ENCODE measurements around the gene SRP72.

The SRP72 gene

GRCh38 chr4:56535915-56536314 is 68.5 kb downstream of the SRP72 start:
- H3K27ac ChIP-seq (ENCODE audit: low read depth, low read length) = no peak overlapping the region
- no peak overlapping the region for H3K9ac ChIP-seq (ENCODE audit: low read length in 5 of 5)
- H3K4me3 ChIP-seq (ENCODE audit: low read depth in 1 of 5, low read length in 5 of 5) = no peak overlapping the region
- H3K4me1 ChIP-seq (ENCODE audit: control insufficient read depth in 5 of 5, insufficient read depth in 5 of 5, low read length in 5 of 5) = peaks cover 0 to 6% (median 3%) of the 10 kb centered on the region in 5 donors
- H3K27me3 ChIP-seq (ENCODE audit: control insufficient read depth in 5 of 5, insufficient read depth in 4 of 5, low read length in 5 of 5) = peaks cover 0 to 20% (median 5%) of the 10 kb centered on the region in 5 donors
- no peaks in the 10 kb centered on the region for H3K9me3 ChIP-seq (ENCODE audit: control insufficient read depth in 5 of 5, low read length in 5 of 5)
- no peaks in the 10 kb centered on the region for H3K36me3 ChIP-seq (ENCODE audit: control insufficient read depth in 5 of 5, insufficient read depth in 5 of 5, low read length in 5 of 5)

- Histone ChIP-seq H3K9me3 (ENCODE audit: control insufficient read depth in 5 of 5, low read length in 5 of 5) (no peaks in the 10 kb centered on the region), H3K4me1 (ENCODE audit: control insufficient read depth in 5 of 5, insufficient read depth in 5 of 5, low read length in 5 of 5) (no peaks in the 10 kb centered on the region), H3K36me3 (ENCODE audit: control insufficient read depth in 5 of 5, insufficient read depth in 5 of 5, low read length in 5 of 5) (no peaks in the 10 kb centered on the region), H3K9ac (ENCODE audit: low read length in 5 of 5) (no peak overlapping the region), H3K27ac (ENCODE audit: low read depth, low read length) (no peak overlapping the region), H3K27me3 (ENCODE audit: control insufficient read depth in 5 of 5, insufficient read depth in 4 of 5, low read length in 5 of 5) (peaks cover 0 to 11% (median 5%) of the 10 kb centered on the region in 5 donors), H3K4me3 (ENCODE audit: low read depth in 1 of 5, low read length in 5 of 5) (no peak overlapping the region)
These were observed 69.7 kb downstream of the SRP72 start for GRCh38 chr4:56537147-56537546.

GRCh38 chr4:56540826-56541225 is 73.4 kb downstream of the SRP72 start:
- Histone ChIP-seq H3K9me3 (ENCODE audit: control insufficient read depth in 5 of 5, low read length in 5 of 5) (no peaks in the 10 kb centered on the region), H3K4me3 (ENCODE audit: low read depth in 1 of 5, low read length in 5 of 5) (no peak overlapping the region), H3K27me3 (ENCODE audit: control insufficient read depth in 5 of 5, insufficient read depth in 4 of 5, low read length in 5 of 5) (peaks cover 0 to 9% (median 0%) of the 10 kb centered on the region in 5 donors), H3K9ac (ENCODE audit: low read length in 5 of 5) (no peak overlapping the region), H3K4me1 (ENCODE audit: control insufficient read depth in 5 of 5, insufficient read depth in 5 of 5, low read length in 5 of 5) (peaks cover 0 to 8% (median 5%) of the 10 kb centered on the region in 5 donors), H3K27ac (ENCODE audit: low read depth, low read length) (no peak overlapping the region), H3K36me3 (ENCODE audit: control insufficient read depth in 5 of 5, insufficient read depth in 5 of 5, low read length in 5 of 5) (no peaks in the 10 kb centered on the region)

- Histone ChIP-seq H3K27ac (ENCODE audit: low read depth, low read length) (no peak overlapping the region), H3K4me3 (ENCODE audit: low read depth in 1 of 5, low read length in 5 of 5) (peak overlapping the region; percentile 42 to 64 (median 59)), H3K9ac (ENCODE audit: low read length in 5 of 5) (peak overlapping the region in 3 of 5 donors; percentile 46 to 53 (median 47)), H3K4me1 (ENCODE audit: control insufficient read depth in 5 of 5, insufficient read depth in 5 of 5, low read length in 5 of 5) (peaks cover 0 to 8% (median 5%) of the 10 kb centered on the region in 5 donors), H3K9me3 (ENCODE audit: control insufficient read depth in 5 of 5, low read length in 5 of 5) (no peaks in the 10 kb centered on the region), H3K27me3 (ENCODE audit: control insufficient read depth in 5 of 5, insufficient read depth in 4 of 5, low read length in 5 of 5) (peaks cover 0 to 9% (median 0%) of the 10 kb centered on the region in 5 donors), H3K36me3 (ENCODE audit: control insufficient read depth in 5 of 5, insufficient read depth in 5 of 5, low read length in 5 of 5) (no peaks in the 10 kb centered on the region)
These were observed 77.2 kb downstream of the SRP72 start for GRCh38 chr4:56544573-56545131.

GRCh38 chr4:56550642-56551041 is 83.2 kb downstream of the SRP72 start:
- Histone ChIP-seq H3K9me3 (ENCODE audit: control insufficient read depth in 5 of 5, low read length in 5 of 5) (no peaks in the 10 kb centered on the region), H3K9ac (ENCODE audit: low read length in 5 of 5) (no peak overlapping the region), H3K27ac (ENCODE audit: low read depth, low read length) (no peak overlapping the region), H3K27me3 (ENCODE audit: control insufficient read depth in 5 of 5, insufficient read depth in 4 of 5, low read length in 5 of 5) (no peaks in the 10 kb centered on the region), H3K4me3 (ENCODE audit: low read depth in 1 of 5, low read length in 5 of 5) (no peak overlapping the region), H3K36me3 (ENCODE audit: control insufficient read depth in 5 of 5, insufficient read depth in 5 of 5, low read length in 5 of 5) (no peaks in the 10 kb centered on the region), H3K4me1 (ENCODE audit: control insufficient read depth in 5 of 5, insufficient read depth in 5 of 5, low read length in 5 of 5) (no peaks in the 10 kb centered on the region)

GRCh38 chr4:56551516-56551915 is 84.1 kb downstream of the SRP72 start:
- H3K4me3 ChIP-seq (ENCODE audit: low read depth in 1 of 5, low read length in 5 of 5) = no peak overlapping the region
- no peaks in the 10 kb centered on the region for H3K4me1 ChIP-seq (ENCODE audit: control insufficient read depth in 5 of 5, insufficient read depth in 5 of 5, low read length in 5 of 5)
- H3K36me3 ChIP-seq (ENCODE audit: control insufficient read depth in 5 of 5, insufficient read depth in 5 of 5, low read length in 5 of 5) = no peaks in the 10 kb centered on the region
- H3K27ac ChIP-seq (ENCODE audit: low read depth, low read length) = no peak overlapping the region
- no peaks in the 10 kb centered on the region for H3K9me3 ChIP-seq (ENCODE audit: control insufficient read depth in 5 of 5, low read length in 5 of 5)
- no peak overlapping the region for H3K9ac ChIP-seq (ENCODE audit: low read length in 5 of 5)
- H3K27me3 ChIP-seq (ENCODE audit: control insufficient read depth in 5 of 5, insufficient read depth in 4 of 5, low read length in 5 of 5) = no peaks in the 10 kb centered on the region

GRCh38 chr4:56552273-56552672 is 84.9 kb downstream of the SRP72 start:
- H3K36me3 ChIP-seq (ENCODE audit: control insufficient read depth in 5 of 5, insufficient read depth in 5 of 5, low read length in 5 of 5) = no peaks in the 10 kb centered on the region
- no peaks in the 10 kb centered on the region for H3K9me3 ChIP-seq (ENCODE audit: control insufficient read depth in 5 of 5, low read length in 5 of 5)
- no peak overlapping the region for H3K9ac ChIP-seq (ENCODE audit: low read length in 5 of 5)
- no peak overlapping the region for H3K4me3 ChIP-seq (ENCODE audit: low read depth in 1 of 5, low read length in 5 of 5)
- no peak overlapping the region for H3K27ac ChIP-seq (ENCODE audit: low read depth, low read length)
- H3K4me1 ChIP-seq (ENCODE audit: control insufficient read depth in 5 of 5, insufficient read depth in 5 of 5, low read length in 5 of 5) = no peaks in the 10 kb centered on the region
- no peaks in the 10 kb centered on the region for H3K27me3 ChIP-seq (ENCODE audit: control insufficient read depth in 5 of 5, insufficient read depth in 4 of 5, low read length in 5 of 5)

Measured in subcutaneous abdominal adipose tissue (tissue), 5 donors.